Cardiac fibroblast (primary cell): Measurements from ENCODE around the gene OXA1L.
"Not testable (repeated sequence)": the region's sequence is repeated elsewhere in the genome, so short reads cannot be mapped to it uniquely, and the experiment has no call there.

Source experiments
- DNase-seq, 2 donors: peaks; one replicate each; pipeline versions ENCODE4 v3.0.0 to v3.0.0-alpha.2; 2010; ENCODE audit warnings: low read depth in 2 of 2
- H3K4me3 ChIP-seq, 2 donors: replicated peaks in 1 of 2; 1 replicate in 1 of 2; 2 replicates in 1 of 2; pipeline ENCODE4 v1.5.1; 2011; ENCODE audit warnings: low read depth in 2 of 2, low read length in 2 of 2, mild to moderate bottlenecking in 2 of 2, moderate library complexity in 1 of 2
- TF ChIP-seq, protein P1 (sequence below): IDR thresholded peaks from one replicate; pipeline ENCODE4 v1.5.1; 2011; ENCODE audit warnings: low read depth, mild to moderate bottlenecking, low read length, inconsistent platforms

OXA1L gene

DNA sequence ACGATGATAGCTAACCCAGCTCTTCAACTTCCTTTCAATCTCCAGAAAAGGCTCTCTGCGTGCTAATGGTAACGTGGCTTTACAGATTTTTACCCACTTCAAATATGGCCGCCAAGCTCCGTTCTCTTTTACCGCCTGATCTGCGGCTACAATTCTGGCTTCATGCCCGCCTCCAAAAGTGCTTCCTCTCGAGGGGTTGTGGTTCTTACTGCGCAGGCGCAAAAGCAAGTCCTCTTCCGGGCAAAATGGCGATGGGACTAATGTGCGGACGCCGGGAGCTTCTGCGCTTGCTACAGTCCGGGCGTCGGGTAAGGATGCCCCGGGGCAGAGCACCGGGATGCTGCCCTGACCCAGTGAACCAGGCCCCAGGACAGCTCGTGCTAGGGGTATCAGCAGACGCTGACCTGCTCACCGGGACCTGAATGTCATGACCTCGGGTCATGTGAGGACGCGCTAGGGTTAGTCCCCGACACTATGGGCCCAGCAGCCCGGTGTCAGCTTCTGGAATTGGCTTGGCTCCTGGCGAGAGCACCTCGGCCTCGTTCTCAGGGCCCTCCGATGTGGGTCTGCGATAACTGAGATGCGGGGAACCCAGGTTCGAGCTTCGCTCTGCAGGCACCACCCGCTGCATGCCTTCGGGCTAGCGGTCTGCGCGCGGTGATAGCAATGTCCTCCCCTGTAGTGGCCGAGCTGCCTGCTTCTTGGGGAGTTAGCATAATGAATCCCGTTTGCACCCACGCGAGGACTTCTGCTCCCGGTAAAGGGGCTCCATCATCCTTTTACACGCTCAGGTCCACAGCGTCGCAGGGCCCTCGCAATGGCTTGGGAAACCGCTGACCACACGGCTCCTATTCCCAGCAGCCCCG, at the start of gene OXA1L:
TSS of gene OXA1L (plus strand) at position 232 of the 866 bp plus-strand sequence. CDS start at position 246, 14 bp downstream.
- TF ChIP-seq, protein P1, sequence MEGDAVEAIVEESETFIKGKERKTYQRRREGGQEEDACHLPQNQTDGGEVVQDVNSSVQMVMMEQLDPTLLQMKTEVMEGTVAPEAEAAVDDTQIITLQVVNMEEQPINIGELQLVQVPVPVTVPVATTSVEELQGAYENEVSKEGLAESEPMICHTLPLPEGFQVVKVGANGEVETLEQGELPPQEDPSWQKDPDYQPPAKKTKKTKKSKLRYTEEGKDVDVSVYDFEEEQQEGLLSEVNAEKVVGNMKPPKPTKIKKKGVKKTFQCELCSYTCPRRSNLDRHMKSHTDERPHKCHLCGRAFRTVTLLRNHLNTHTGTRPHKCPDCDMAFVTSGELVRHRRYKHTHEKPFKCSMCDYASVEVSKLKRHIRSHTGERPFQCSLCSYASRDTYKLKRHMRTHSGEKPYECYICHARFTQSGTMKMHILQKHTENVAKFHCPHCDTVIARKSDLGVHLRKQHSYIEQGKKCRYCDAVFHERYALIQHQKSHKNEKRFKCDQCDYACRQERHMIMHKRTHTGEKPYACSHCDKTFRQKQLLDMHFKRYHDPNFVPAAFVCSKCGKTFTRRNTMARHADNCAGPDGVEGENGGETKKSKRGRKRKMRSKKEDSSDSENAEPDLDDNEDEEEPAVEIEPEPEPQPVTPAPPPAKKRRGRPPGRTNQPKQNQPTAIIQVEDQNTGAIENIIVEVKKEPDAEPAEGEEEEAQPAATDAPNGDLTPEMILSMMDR = no peak
- peak within 1 kb of the TSS; percentile 92 to 98 for H3K4me3 ChIP-seq
- DNase-seq = peak; percentile 99

GRCh38 chr14:22718091-22718490, 48.4 kb upstream of the OXA1L start:
- no peak overlapping the region for H3K4me3 ChIP-seq
- no peak for DNase-seq
- TF ChIP-seq, protein P1 = no peak

GRCh38 chr14:22721213-22721612, 45.3 kb upstream of the OXA1L start:
- no peak for DNase-seq
- H3K4me3 ChIP-seq = no peak overlapping the region
- TF ChIP-seq, protein P1 = no peak

DNA sequence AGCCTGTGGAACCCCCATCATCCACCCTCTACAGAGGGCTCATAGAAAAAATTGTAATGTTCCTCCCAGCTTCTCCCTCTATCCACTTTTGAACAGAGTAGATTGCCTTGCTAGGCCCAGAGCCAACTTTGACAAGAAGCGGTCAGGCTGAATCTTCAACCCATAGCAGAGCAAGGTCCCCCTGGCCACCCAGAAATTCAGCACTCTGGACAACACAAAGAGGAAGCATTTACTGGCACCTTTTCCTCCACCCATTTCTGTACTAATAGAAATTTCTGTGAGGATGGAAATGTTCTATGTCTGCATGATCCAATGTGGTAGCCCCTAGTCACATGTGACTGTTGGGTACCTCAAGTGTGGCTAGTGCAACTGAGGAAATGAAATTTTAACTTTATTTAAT, 42.7 kb upstream of the OXA1L start:
- TF ChIP-seq, protein P1 = no peak
- no peak overlapping the region for H3K4me3 ChIP-seq
- DNase-seq = no peak

DNA sequence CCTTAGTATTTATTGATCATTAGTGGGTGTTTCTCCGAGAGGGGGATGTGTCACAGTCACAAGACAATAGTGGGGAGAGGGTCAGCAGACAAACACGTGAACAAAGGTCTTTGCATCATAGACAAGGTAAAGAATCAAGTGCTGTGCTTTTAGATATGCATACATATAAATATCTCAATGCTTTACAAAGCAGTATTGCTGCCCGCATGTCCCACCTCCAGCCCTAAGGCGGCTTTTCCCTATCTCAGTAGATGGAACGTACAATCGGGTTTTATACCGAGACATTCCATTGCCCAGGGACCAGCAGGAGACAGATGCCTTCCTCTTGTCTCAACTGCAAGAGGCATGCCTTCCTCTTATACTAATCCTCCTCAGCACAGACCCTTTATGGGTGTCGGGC, 41.6 kb upstream of the OXA1L start:
- not testable (repeated sequence) for DNase-seq, H3K4me3 ChIP-seq

DNA sequence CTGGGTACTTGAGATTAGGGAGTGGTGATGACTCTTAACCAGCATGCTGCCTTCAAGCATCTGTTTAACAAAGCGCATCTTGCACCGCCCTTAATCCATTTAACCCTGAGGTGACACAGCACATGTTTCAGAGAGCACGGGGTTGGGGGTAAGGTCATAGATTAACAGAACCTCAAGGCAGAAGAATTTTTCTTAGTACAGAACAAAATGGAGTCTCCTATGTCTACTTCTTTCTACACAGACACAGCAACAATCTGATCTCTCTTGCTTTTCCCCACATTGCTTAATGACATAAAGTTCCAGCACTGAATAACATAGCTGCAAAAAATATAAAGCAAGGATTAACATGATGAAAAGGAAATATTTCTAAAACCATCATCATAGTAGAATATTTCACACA, 41.1 kb upstream of the OXA1L start:
- H3K4me3 ChIP-seq, DNase-seq: not testable (repeated sequence)

GRCh38 chr14:22726012-22726411, 40.5 kb upstream of the OXA1L start:
- TF ChIP-seq, protein P1 = no peak
- H3K4me3 ChIP-seq = no peak overlapping the region
- DNase-seq = no peak

- not testable (repeated sequence) for DNase-seq, H3K4me3 ChIP-seq
Measured at GRCh38 chr14:22732062-22732461, 34.4 kb upstream of the OXA1L start.
